HCT116 (cell line): ENCODE data around the gene USP26. TPM values are rescaled to one million over a fixed set of nuclear protein-coding genes. Genes with fewer than 3 reads are reported as not detected.
A peak's percentile ranks its signal among the peaks of the same experiment; 100 is the strongest.
"Not testable (repeated sequence)": the region's sequence is repeated elsewhere in the genome, so short reads cannot be mapped to it uniquely, and the experiment has no call there.

Experiments
- ATAC-seq: fragments of 200-7000 bp; cut with Tn5 transposase; 2 replicates; pipeline ENCODE4 v1.9.1; 2020; ENCODE audit warnings: mild to moderate bottlenecking, moderate library complexity
- BruUV-seq: library from RNA; stranded (reverse); fragments of 400-500 nt; replicated peaks from 2 replicates; lab custom pipeline; 2021; lab: Mats Ljungman, UMichigan
- CTCF ChIA-PET: fragments of 300-600 bp; sonication (Branson Sonifier 250); formaldehyde crosslinking; loops from one replicate; lab custom pipeline; 2021; ENCODE audit warnings: antibody characterized with exemption; lab: Charles Lee
- POLR2A ChIA-PET: fragments of 300-600, 350-600 bp; sonication (Branson Sonifier 250); formaldehyde crosslinking; loops from one replicate; lab custom pipeline; 2021; ENCODE audit warnings: antibody characterized with exemption; lab: Charles Lee
- RAD21 ChIA-PET, 2 experiments: fragments of 300-600 bp; sonication (Branson Sonifier 250); formaldehyde crosslinking; loops; one replicate each; lab custom pipeline; 2023; ENCODE audit warnings: low total read pairs in 2 of 2; ENCODE audit not compliant: uncharacterized antibody in 2 of 2, unreplicated experiment in 2 of 2, low non-redundant PET in 1 of 2; lab: Charles Lee
- DNase-seq: peaks from one replicate; pipeline ENCODE4 v3.0.0-alpha.2; 2010; ENCODE audit warnings: low read depth, low spot score
- H2AFZ ChIP-seq: fragments of 200-600 bp; shearing (Covaris generic), sonication (generic); 2 replicates; pipeline ENCODE4 v1.6.1; 2017; ENCODE audit warnings: low read depth, mixed run types, mixed read lengths, antibody characterized with exemption, low read length; ENCODE audit not compliant: poor library complexity, severe bottlenecking
- H3K27ac ChIP-seq: 2 replicates; pipeline ENCODE4 v1.5.1; 2012; ENCODE audit warnings: low read depth, low read length
- H3K27me3 ChIP-seq: fragments of 200-600 bp; sonication (generic); 2 replicates; pipeline ENCODE4 v1.6.1; 2016; ENCODE audit warnings: mixed run types, low read length, mixed read lengths; ENCODE audit not compliant: insufficient read depth
- H3K36me3 ChIP-seq, 2 experiments: fragments of 200-500 bp in 1 of 2; fragments of 200-600 bp in 1 of 2; sonication (Bioruptor generic) in 1 of 2; sonication (generic) in 1 of 2; 2 replicates each; pipeline versions ENCODE4 v1.5.1 to v1.6.1; 2014 to 2016; ENCODE audit warnings: low read length in 2 of 2, inconsistent platforms in 1 of 2, mixed read lengths in 1 of 2, mixed run types in 1 of 2; ENCODE audit not compliant: insufficient read depth in 2 of 2, control insufficient read depth in 1 of 2
- H3K4me1 ChIP-seq, 2 experiments: fragments of 200-600 bp in 1 of 2; sonication (generic) in 1 of 2; 2 replicates each; pipeline versions ENCODE4 v1.5.1 to v1.6.1; 2012 to 2017; ENCODE audit warnings: low read length in 2 of 2, inconsistent platforms in 1 of 2, mild to moderate bottlenecking in 1 of 2, mixed read lengths in 1 of 2, mixed run types in 1 of 2, moderate library complexity in 1 of 2; ENCODE audit not compliant: insufficient read depth in 2 of 2, control insufficient read depth in 1 of 2
- H3K4me2 ChIP-seq: fragments of 200-600 bp; sonication (generic); 2 replicates; pipeline ENCODE4 v1.6.1; 2017; ENCODE audit warnings: mixed run types, low read length, mixed read lengths
- H3K4me3 ChIP-seq, 2 experiments: fragments of 200-600 bp in 1 of 2; sonication (generic) in 1 of 2; replicated peaks in 1 of 2; 2 replicates each; pipeline ENCODE4 v1.5.1; 2011 to 2016; ENCODE audit warnings: low read length in 2 of 2, control low read depth in 1 of 2, low read depth in 1 of 2, mild to moderate bottlenecking in 1 of 2, mixed read lengths in 1 of 2, mixed run types in 1 of 2
- H3K79me2 ChIP-seq: fragments of 200-600 bp; sonication (generic); 2 replicates; pipeline ENCODE4 v1.6.1; 2017; ENCODE audit warnings: mild to moderate bottlenecking, mixed run types, low read length, moderate library complexity, mixed read lengths; ENCODE audit not compliant: insufficient read depth
- H3K9ac ChIP-seq: fragments of 200-600 bp; sonication (generic); 2 replicates; pipeline ENCODE4 v1.6.1; 2016; ENCODE audit warnings: low read length, mixed read lengths
- H3K9me2 ChIP-seq: fragments of 200-600 bp; sonication (generic), shearing (Covaris generic); 2 replicates; pipeline ENCODE4 v1.6.1; 2017; ENCODE audit warnings: mixed run types, mild to moderate bottlenecking, moderate library complexity; ENCODE audit not compliant: insufficient read depth
- H3K9me3 ChIP-seq, 2 experiments: fragments of 200-500 bp in 1 of 2; fragments of 200-600 bp in 1 of 2; sonication (Bioruptor generic) in 1 of 2; sonication (generic) in 1 of 2; 2 replicates each; pipeline ENCODE4 v1.6.1; 2014 to 2017; ENCODE audit warnings: low read length in 2 of 2, mixed read lengths in 2 of 2, inconsistent platforms in 1 of 2, low read depth in 1 of 2, mild to moderate bottlenecking in 1 of 2, mixed run types in 1 of 2, moderate library complexity in 1 of 2; ENCODE audit not compliant: control insufficient read depth in 1 of 2, insufficient read depth in 1 of 2
- H4K20me1 ChIP-seq: fragments of 200-600 bp; sonication (generic), shearing (Covaris generic); 2 replicates; pipeline ENCODE4 v1.6.1; 2017; ENCODE audit warnings: mixed run types, mild to moderate bottlenecking, moderate library complexity; ENCODE audit not compliant: insufficient read depth
- CEBPB ChIP-seq: IDR thresholded peaks from 2 replicates; pipeline ENCODE4 v1.6.1; 2012; ENCODE audit warnings: low read depth
- ELF1 ChIP-seq: IDR thresholded peaks from 2 replicates; pipeline ENCODE4 v1.6.1; 2012; ENCODE audit warnings: low read depth, borderline replicate concordance
- EZH2 ChIP-seq: fragments of 200-600 bp; sonication (generic); IDR thresholded peaks from 2 replicates; pipeline ENCODE4 v1.6.1; 2017; ENCODE audit warnings: antibody characterized with exemption, mixed run types
- EZH2phosphoT487 ChIP-seq: fragments of 200-600 bp; IDR thresholded peaks from 2 replicates; pipeline ENCODE4 v1.6.1; 2018; ENCODE audit warnings: antibody characterized with exemption, borderline replicate concordance
- FOSL1 ChIP-seq: IDR thresholded peaks from 2 replicates; pipeline ENCODE4 v1.6.1; 2012; ENCODE audit warnings: low read depth
- POLR2A ChIP-seq: IDR thresholded peaks from 2 replicates; pipeline ENCODE4 v1.7.0; 2011; ENCODE audit warnings: borderline replicate concordance; ENCODE audit not compliant: insufficient read depth, insufficient read length; ENCODE audit errors: extremely low read depth
- POLR2AphosphoS5 ChIP-seq: IDR thresholded peaks from 2 replicates; pipeline ENCODE4 v1.6.1; 2011; ENCODE audit warnings: mild to moderate bottlenecking, low read depth, low read length, moderate library complexity
- SRF ChIP-seq: IDR thresholded peaks from 2 replicates; pipeline ENCODE4 v1.6.1; 2012; ENCODE audit warnings: low read depth
- TCF7L2 ChIP-seq: IDR thresholded peaks from 2 replicates; pipeline ENCODE4 v1.7.0; 2011; ENCODE audit warnings: borderline replicate concordance, inconsistent platforms; ENCODE audit not compliant: insufficient read depth, insufficient read length; ENCODE audit errors: extremely low read depth
- YY1 ChIP-seq: IDR thresholded peaks from 2 replicates; pipeline ENCODE4 v1.6.1; 2011; ENCODE audit warnings: low read length, low read depth, moderate library complexity, mild to moderate bottlenecking; ENCODE audit not compliant: insufficient replicate concordance; ENCODE audit errors: extremely low read depth
- ZNF274 ChIP-seq: fragments of 200-500 bp; sonication (Bioruptor generic); IDR thresholded peaks from 2 replicates; pipeline ENCODE4 v1.6.1; 2014; ENCODE audit warnings: mild to moderate bottlenecking, low read depth, low read length, inconsistent platforms
- intact Hi-C: fragments of 100-400 bp; cut with micrococcal nuclease; formaldehyde crosslinking; loops from 2 replicates; pipeline ENCODE4 v1.10.0; 2022
- total RNA-seq: library from RNA; stranded (reverse); gene quantifications from one replicate; pipeline ENCODE4 v1.2.1, GENCODE V29; 2021; ENCODE audit not compliant: unreplicated experiment
- TF ChIP-seq, protein P1 (sequence below): IDR thresholded peaks from 2 replicates; pipeline ENCODE4 v1.6.1; 2012
- TF ChIP-seq, protein P2 (sequence below): IDR thresholded peaks from 2 replicates; pipeline ENCODE4 v1.6.1; 2011; ENCODE audit warnings: mild to moderate bottlenecking, low read length, moderate library complexity; ENCODE audit not compliant: insufficient replicate concordance; ENCODE audit errors: extremely low read depth
- TF ChIP-seq, protein P3 (sequence below): IDR thresholded peaks from 2 replicates; pipeline ENCODE4 v1.6.1; 2012; ENCODE audit warnings: low read depth

USP26 gene
- total RNA-seq, 1 experiment from 2014 or later = not detected

- no peak overlapping the region for H3K9ac ChIP-seq
- no peaks in the 10 kb centered on the region for H4K20me1 ChIP-seq
- H3K4me2 ChIP-seq = no peak overlapping the region
- H3K79me2 ChIP-seq = no peaks in the 10 kb centered on the region
- DNase-seq (no peak), ATAC-seq (0 out of 2 replicates have a peak, but pooled peaks have one; percentile 46)
- TF ChIP-seq ZNF274 = no peak
- TF ChIP-seq TCF7L2 = no peak
- TF ChIP-seq SRF = no peak
- no peak for TF ChIP-seq POLR2A
- no peak for TF ChIP-seq YY1
- TF ChIP-seq EZH2 = no peak
- TF ChIP-seq, protein P1, sequence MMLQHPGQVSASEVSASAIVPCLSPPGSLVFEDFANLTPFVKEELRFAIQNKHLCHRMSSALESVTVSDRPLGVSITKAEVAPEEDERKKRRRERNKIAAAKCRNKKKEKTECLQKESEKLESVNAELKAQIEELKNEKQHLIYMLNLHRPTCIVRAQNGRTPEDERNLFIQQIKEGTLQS = 0 out of 2 replicates have a peak, but pooled peaks have one; percentile 18
- TF ChIP-seq, protein P2, sequence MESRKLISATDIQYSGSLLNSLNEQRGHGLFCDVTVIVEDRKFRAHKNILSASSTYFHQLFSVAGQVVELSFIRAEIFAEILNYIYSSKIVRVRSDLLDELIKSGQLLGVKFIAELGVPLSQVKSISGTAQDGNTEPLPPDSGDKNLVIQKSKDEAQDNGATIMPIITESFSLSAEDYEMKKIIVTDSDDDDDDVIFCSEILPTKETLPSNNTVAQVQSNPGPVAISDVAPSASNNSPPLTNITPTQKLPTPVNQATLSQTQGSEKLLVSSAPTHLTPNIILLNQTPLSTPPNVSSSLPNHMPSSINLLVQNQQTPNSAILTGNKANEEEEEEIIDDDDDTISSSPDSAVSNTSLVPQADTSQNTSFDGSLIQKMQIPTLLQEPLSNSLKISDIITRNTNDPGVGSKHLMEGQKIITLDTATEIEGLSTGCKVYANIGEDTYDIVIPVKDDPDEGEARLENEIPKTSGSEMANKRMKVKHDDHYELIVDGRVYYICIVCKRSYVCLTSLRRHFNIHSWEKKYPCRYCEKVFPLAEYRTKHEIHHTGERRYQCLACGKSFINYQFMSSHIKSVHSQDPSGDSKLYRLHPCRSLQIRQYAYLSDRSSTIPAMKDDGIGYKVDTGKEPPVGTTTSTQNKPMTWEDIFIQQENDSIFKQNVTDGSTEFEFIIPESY = no peak
- TF ChIP-seq ELF1 = no peak
- TF ChIP-seq, protein P3, sequence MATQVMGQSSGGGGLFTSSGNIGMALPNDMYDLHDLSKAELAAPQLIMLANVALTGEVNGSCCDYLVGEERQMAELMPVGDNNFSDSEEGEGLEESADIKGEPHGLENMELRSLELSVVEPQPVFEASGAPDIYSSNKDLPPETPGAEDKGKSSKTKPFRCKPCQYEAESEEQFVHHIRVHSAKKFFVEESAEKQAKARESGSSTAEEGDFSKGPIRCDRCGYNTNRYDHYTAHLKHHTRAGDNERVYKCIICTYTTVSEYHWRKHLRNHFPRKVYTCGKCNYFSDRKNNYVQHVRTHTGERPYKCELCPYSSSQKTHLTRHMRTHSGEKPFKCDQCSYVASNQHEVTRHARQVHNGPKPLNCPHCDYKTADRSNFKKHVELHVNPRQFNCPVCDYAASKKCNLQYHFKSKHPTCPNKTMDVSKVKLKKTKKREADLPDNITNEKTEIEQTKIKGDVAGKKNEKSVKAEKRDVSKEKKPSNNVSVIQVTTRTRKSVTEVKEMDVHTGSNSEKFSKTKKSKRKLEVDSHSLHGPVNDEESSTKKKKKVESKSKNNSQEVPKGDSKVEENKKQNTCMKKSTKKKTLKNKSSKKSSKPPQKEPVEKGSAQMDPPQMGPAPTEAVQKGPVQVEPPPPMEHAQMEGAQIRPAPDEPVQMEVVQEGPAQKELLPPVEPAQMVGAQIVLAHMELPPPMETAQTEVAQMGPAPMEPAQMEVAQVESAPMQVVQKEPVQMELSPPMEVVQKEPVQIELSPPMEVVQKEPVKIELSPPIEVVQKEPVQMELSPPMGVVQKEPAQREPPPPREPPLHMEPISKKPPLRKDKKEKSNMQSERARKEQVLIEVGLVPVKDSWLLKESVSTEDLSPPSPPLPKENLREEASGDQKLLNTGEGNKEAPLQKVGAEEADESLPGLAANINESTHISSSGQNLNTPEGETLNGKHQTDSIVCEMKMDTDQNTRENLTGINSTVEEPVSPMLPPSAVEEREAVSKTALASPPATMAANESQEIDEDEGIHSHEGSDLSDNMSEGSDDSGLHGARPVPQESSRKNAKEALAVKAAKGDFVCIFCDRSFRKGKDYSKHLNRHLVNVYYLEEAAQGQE = no peak
- TF ChIP-seq POLR2AphosphoS5 = no peak
- no peak for TF ChIP-seq EZH2phosphoT487
- TF ChIP-seq FOSL1 = no peak
- 0 out of 2 replicates have a peak, but pooled peaks have one; percentile 26 for TF ChIP-seq CEBPB
- no peaks in the 10 kb centered on the region for H3K9me2 ChIP-seq
- no peak overlapping the region for H3K27ac ChIP-seq
- intact Hi-C loops = no loop called here
- H3K9me3 ChIP-seq = no peaks in the 10 kb centered on the region
- no peak overlapping the region for H3K4me3 ChIP-seq
- no TSS peak for BruUV-seq
- RAD21 ChIA-PET = no interaction called here
- no peak overlapping the region for H2AFZ ChIP-seq
- POLR2A ChIA-PET = no interaction called here
- CTCF ChIA-PET = no interaction called here
- no peaks in the 10 kb centered on the region for H3K36me3 ChIP-seq
- H3K27me3 ChIP-seq = no peaks in the 10 kb centered on the region
- no peaks in the 10 kb centered on the region for H3K4me1 ChIP-seq
Observed at GRCh38 chrX:133085785-133086184, 11.1 kb downstream of the USP26 start.

DNA sequence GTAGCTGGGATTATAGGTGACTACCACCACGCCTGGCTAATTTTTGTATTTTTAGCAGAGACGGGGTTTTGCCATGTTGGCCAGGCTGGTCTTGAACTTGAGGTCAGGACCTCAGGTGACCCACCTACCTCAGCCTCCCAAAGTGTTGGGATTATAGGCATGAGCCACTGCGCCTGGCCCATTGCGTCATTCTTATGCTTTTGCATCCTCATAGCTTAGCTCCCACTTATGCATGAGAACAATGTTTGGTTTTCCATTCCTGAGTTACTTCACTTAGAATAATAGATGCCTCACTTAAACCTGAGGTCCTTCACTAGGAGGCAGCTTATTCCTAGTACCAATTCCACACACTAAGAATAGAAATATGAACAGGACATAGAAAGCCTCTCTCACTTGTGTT, 11.9 kb downstream of the USP26 start:
- intact Hi-C loops, H3K27ac ChIP-seq, DNase-seq, H3K9me2 ChIP-seq, H3K27me3 ChIP-seq, H3K4me3 ChIP-seq, H3K9ac ChIP-seq, H3K36me3 ChIP-seq, H2AFZ ChIP-seq, BruUV-seq, H3K4me1 ChIP-seq, H3K9me3 ChIP-seq, POLR2A ChIA-PET, H4K20me1 ChIP-seq, CTCF ChIA-PET, H3K4me2 ChIP-seq, H3K79me2 ChIP-seq, RAD21 ChIA-PET, ATAC-seq: not testable (repeated sequence)
